AG09319 (cell line): Measurements from ENCODE around the gene AK9.
"Not testable (repeated sequence)": the region's sequence is repeated elsewhere in the genome, so short reads cannot be mapped to it uniquely, and the experiment has no call there.

Source experiments
- DNase-seq: peaks from one replicate; pipeline ENCODE4 v3.0.0-alpha.2; 2010; ENCODE audit warnings: low read depth; ENCODE audit errors: extremely low read depth
- CTCF ChIP-seq: IDR thresholded peaks from 2 replicates; pipeline ENCODE4 v1.5.1; 2011; ENCODE audit warnings: low read depth, mild to moderate bottlenecking, inconsistent platforms, low read length, moderate library complexity

The AK9 gene

DNA sequence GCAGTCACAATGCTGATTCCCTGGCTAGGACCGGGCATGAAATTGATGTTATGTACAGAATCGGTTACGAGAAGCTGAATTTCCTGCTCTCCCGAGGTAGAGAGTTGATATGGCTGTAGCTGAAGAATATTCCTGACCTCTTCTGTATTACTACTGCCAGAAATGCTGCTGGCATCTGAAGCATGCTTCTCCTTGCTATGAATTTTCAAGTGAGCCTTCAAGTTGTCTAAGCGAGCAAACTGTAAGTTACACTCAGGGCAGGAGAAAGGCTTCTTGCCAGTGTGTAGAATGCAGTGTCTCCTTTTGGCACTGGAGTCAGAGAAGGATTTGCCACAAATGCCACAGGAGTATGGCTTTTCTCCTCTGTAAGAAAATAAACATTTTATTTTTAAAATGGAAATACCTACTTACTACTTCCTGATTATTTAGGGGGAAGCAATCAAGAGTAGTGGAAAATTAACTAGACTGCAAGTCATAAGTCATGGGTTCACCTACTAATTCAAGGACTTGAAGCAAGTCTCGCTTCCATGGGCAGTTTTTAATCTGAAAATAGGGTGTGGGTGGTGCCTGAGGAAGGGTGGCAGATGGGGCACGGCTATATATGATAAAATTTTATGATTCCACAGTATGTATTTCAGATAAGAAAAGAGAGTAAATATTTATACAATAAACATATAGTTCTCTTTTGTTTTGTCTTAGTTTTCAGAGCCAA is 224.6 kb downstream of the AK9 start:
- no peak for DNase-seq

DNA sequence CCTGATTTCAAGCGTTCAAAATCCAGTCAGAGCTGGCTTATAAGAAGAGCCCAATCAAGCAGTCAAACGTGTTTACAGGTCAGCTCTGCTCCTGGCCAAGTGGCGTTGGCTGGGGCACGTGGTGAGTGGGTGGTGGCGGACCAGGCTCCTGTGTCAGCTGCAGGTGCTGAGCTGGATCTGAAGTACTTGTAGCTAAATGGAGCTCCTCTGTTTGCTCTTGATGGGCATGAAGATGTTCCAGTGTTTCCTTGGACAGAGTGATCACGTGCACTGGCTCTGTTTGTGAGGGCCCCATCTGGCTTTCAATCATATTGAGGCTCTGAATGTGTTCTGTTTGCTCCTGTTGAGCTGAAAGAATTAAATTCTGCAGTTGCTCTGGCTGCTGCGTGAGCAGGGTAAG is 225.2 kb downstream of the AK9 start:
- TF ChIP-seq CTCF: no peak
- DNase-seq: no peak

More for the DNA sequence above, 224.6 kb downstream of the AK9 start:
- no peak for TF ChIP-seq CTCF

DNA sequence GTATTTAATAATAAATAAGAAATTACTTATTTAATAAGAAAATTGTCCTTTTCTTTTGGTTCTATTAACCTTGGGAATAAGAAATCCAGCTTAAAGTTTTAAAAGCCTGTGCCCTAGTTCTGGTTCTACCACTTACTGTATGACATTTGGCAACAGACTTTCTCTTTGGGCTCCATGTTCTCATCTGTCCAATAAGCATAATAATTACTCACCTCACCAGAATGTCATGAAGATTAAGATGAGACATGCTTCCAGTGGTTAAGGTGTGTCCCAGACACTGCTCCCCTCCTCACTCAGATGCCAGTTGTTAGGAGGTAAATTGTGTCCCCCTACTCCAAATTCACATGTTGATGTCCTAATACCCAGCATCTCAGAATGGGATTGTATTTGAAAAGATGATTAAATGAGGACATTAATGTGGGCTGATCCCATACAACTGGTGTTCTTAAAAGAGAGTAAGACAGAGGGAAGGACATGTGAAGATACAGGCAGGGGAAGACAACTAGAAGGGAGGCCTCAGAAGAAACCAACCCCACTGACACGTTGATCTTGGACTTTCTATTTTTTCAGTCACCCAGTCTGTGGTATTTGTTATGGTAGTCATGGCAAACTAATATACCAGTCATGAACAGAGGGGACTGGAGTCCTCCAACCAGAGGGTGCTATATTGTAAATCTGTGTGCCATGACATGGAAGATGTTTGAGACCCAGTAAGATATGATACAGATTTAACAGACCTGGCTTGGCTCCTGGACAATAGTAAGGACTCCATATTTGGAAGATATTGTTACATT is 229.1 kb downstream of the AK9 start:
- TF ChIP-seq CTCF: no peak
- no peak for DNase-seq

DNA sequence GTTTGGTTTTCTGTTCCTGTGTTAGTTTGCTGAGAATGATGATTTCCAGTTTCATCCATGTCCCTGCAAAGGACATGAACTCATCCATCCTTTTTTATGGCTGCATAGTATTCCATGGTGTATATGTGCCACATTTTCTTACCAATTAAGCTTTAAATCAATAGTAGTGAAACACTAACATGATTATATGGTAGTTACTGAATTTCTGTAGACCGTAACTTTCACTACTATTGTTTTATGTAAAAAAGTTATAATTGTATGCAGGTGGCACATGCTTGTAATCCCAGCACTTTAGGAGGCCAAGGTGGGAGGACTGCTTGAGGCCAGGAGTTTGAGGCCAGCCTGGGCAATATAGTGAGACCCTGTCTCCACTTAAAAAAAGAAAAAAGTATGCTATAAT is 229.8 kb downstream of the AK9 start:
- not testable (repeated sequence) for DNase-seq

- no peak for TF ChIP-seq CTCF
- no peak for DNase-seq
These were observed 230.7 kb downstream of the AK9 start for GRCh38 chr6:109460161-109460829.

DNA sequence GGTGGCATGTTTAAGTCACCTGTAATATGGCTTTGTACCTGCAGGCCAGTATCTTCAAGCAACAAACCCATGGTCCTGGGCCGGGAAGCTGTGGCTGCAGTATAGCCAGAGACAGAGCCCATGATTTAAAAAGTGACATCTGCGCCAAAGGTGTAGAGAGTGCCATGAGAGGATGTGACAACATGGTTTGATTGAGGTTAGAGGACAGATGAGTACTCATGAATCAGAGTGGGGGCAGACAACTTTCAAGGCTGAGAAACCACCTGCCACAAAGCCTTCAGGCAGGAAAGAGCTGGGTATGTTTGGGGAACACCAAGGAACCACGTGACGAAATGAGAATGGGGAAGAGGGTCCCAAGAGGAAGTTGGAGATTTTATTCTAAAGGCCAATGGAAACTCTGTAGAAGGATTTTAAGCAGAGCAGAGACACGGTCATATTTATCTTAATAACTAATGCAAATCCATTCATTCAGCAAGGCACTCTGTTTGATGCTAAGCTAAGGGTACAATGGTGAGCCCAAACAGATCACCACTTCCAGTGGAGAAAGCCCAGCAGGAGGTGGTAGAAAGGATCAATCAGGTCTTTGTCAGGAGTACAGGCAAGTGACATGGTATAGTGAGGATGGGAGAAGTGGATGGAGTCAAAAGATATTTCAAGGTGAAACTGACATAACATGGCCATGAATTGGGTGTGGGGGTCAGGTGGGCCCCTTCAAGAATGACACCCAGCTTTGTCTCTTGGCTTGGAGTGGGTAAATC is 232.0 kb downstream of the AK9 start:
- no peak for DNase-seq
- no peak for TF ChIP-seq CTCF

GRCh38 chr6:109457562-109457996 is 233.4 kb downstream of the AK9 start:
- DNase-seq: no peak
- no peak for TF ChIP-seq CTCF
